ENCODE data around the gene EPAS1. TPM values are rescaled to one million over a fixed set of nuclear protein-coding genes. Genes with fewer than 3 reads are reported as not detected.

Gene EPAS1
- total RNA-seq, 1 experiment from 2014 or later: 146 TPM

GRCh38 chr2:46413631-46414030 is 116.4 kb downstream of the EPAS1 start:
- Mint-ChIP-seq H3K9me3 (ENCODE audit: unreplicated experiment) (peaks cover 24% of the 10 kb centered on the region), H3K27ac (ENCODE audit: low read depth, unreplicated experiment) (no peak overlapping the region), H3K4me3 (ENCODE audit: unreplicated experiment) (no peak overlapping the region), H3K27me3 (ENCODE audit: insufficient read depth, unreplicated experiment) (no peaks in the 10 kb centered on the region), H3K36me3 (ENCODE audit: insufficient read depth, unreplicated experiment) (no peaks in the 10 kb centered on the region), H3K4me1 (ENCODE audit: insufficient read depth, unreplicated experiment) (peaks cover 20% of the 10 kb centered on the region)
- no TSS peak for BruUV-seq (replicated peaks)
- DNase-seq (ENCODE audit: unreplicated experiment): no peak
- ChIA-PET POLR2A (interaction anchor here (0.6 to 0.8 kb wide), 3 partner anchors 35 to 150 kb away, joined by 3 to 4 read pairs (median 3); no protein-coding TSS in a partner anchor), CTCF (interaction anchor here (1.7 to 3.4 kb wide), 2 partner anchors 33 to 48 kb away, joined by 5 to 12 read pairs; no protein-coding TSS in a partner anchor)
- intact Hi-C loops (cut with micrococcal nuclease): no loop called here
- TF ChIP-seq CTCF (IDR thresholded peaks at IDR 0.05; ENCODE audit: unreplicated experiment): no peak

- Mint-ChIP-seq H3K27ac (ENCODE audit: low read depth, unreplicated experiment) (no peak overlapping the region), H3K4me1 (ENCODE audit: insufficient read depth, unreplicated experiment) (peaks cover 11% of the 10 kb centered on the region), H3K4me3 (ENCODE audit: unreplicated experiment) (no peak overlapping the region), H3K9me3 (ENCODE audit: unreplicated experiment) (peaks cover 35% of the 10 kb centered on the region), H3K27me3 (ENCODE audit: insufficient read depth, unreplicated experiment) (no peaks in the 10 kb centered on the region), H3K36me3 (ENCODE audit: insufficient read depth, unreplicated experiment) (no peaks in the 10 kb centered on the region)
- CTCF ChIA-PET: interaction anchor here (1.7 to 3.4 kb wide), 2 partner anchors 32 to 47 kb away, joined by 5 to 12 read pairs; no protein-coding TSS in a partner anchor
- intact Hi-C loops (cut with micrococcal nuclease): no loop called here
- no TSS peak for BruUV-seq (replicated peaks)
- TF ChIP-seq CTCF (IDR thresholded peaks at IDR 0.05; ENCODE audit: unreplicated experiment): no peak
- no peak for DNase-seq (ENCODE audit: unreplicated experiment)
- POLR2A ChIA-PET: no interaction called here
Observed at GRCh38 chr2:46414701-46415100, 117.5 kb downstream of the EPAS1 start.

GRCh38 chr2:46416280-46416679 is 119.1 kb downstream of the EPAS1 start:
- no peak for DNase-seq (ENCODE audit: unreplicated experiment)
- no TSS peak for BruUV-seq (replicated peaks)
- intact Hi-C loops (cut with micrococcal nuclease): no loop called here

GRCh38 chr2:46416739-46417403 is 119.7 kb downstream of the EPAS1 start:
- no TSS peak for BruUV-seq (replicated peaks)
- H3K4me3 Mint-ChIP-seq (ENCODE audit: unreplicated experiment): no peak overlapping the region
- DNase-seq (ENCODE audit: unreplicated experiment): no peak
- intact Hi-C loops (cut with micrococcal nuclease): no loop called here
- H3K9me3 Mint-ChIP-seq (ENCODE audit: unreplicated experiment): peaks cover 35% of the 10 kb centered on the region
- POLR2A ChIA-PET: no interaction called here
- no peak overlapping the region for H3K27ac Mint-ChIP-seq (ENCODE audit: low read depth, unreplicated experiment)
- H3K36me3 Mint-ChIP-seq (ENCODE audit: insufficient read depth, unreplicated experiment): no peaks in the 10 kb centered on the region
- H3K27me3 Mint-ChIP-seq (ENCODE audit: insufficient read depth, unreplicated experiment): no peaks in the 10 kb centered on the region
- no peak for TF ChIP-seq CTCF (IDR thresholded peaks at IDR 0.05; ENCODE audit: unreplicated experiment)
- CTCF ChIA-PET: interaction anchor here (0.6 to 0.7 kb wide), 2 partner anchors 458 to 557 kb away, joined by 3 to 4 read pairs; no protein-coding TSS in a partner anchor
- no peaks in the 10 kb centered on the region for H3K4me1 Mint-ChIP-seq (ENCODE audit: insufficient read depth, unreplicated experiment)

More at GRCh38 chr2:46416280-46416679, 119.1 kb downstream of the EPAS1 start:
- Mint-ChIP-seq H3K4me3 (ENCODE audit: unreplicated experiment) (no peak overlapping the region), H3K36me3 (ENCODE audit: insufficient read depth, unreplicated experiment) (no peaks in the 10 kb centered on the region), H3K9me3 (ENCODE audit: unreplicated experiment) (peaks cover 35% of the 10 kb centered on the region), H3K4me1 (ENCODE audit: insufficient read depth, unreplicated experiment) (no peaks in the 10 kb centered on the region), H3K27me3 (ENCODE audit: insufficient read depth, unreplicated experiment) (no peaks in the 10 kb centered on the region), H3K27ac (ENCODE audit: low read depth, unreplicated experiment) (no peak overlapping the region)
- TF ChIP-seq CTCF (IDR thresholded peaks at IDR 0.05; ENCODE audit: unreplicated experiment): no peak
- CTCF ChIA-PET: no interaction called here
- POLR2A ChIA-PET: no interaction called here
